ENCODE results near the gene WNT6. TPM values are rescaled to one million over a fixed set of nuclear protein-coding genes. Genes with fewer than 3 reads are reported as not detected.

The WNT6 gene
- total RNA-seq, 1 donor from 2014 or later, result 0.89 TPM

DNA sequence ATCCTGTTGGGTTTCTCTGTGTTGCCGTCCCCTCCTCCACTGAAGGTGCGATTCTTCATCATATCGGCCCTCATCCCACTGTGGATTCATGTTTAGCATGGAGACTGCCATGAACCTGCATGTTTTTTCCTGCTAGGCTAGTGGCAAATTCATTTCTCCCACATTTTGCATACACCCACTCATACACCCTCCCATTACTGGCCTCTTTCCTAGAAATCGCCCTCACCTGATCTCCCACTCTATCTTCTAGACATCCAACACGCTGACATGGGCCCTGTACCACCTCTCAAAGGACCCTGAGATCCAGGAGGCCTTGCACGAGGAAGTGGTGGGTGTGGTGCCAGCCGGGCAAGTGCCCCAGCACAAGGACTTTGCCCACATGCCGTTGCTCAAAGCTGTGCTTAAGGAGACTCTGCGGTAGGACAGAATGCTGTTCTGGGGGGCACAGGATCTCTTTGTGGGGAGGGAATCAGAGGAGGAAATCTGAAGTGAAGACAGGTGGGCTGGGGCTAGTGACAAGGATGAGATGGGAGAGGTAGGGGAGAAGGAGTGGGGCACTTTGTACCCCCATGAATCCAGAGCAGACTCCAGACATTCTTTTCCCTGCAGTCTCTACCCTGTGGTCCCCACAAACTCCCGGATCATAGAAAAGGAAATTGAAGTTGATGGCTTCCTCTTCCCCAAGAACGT lies 45.7 kb upstream of the WNT6 start:
- Mint-ChIP-seq H3K27me3 (peaks cover 30% of the 10 kb centered on the region), H3K9me3 (no peaks in the 10 kb centered on the region), H3K27ac (no peak overlapping the region), H3K4me1 (no peaks in the 10 kb centered on the region), H3K36me3 (ENCODE audit: low read depth) (no peaks in the 10 kb centered on the region), H3K4me3 (no peak overlapping the region)
- CTCF ChIA-PET, result no interaction called here
- no peak for DNase-seq
- POLR2A ChIA-PET, result no interaction called here
- intact Hi-C loops (cut with micrococcal nuclease), result no loop called here
- ATAC-seq (ENCODE audit: low read depth), result no peak
- TF ChIP-seq, protein P1, sequence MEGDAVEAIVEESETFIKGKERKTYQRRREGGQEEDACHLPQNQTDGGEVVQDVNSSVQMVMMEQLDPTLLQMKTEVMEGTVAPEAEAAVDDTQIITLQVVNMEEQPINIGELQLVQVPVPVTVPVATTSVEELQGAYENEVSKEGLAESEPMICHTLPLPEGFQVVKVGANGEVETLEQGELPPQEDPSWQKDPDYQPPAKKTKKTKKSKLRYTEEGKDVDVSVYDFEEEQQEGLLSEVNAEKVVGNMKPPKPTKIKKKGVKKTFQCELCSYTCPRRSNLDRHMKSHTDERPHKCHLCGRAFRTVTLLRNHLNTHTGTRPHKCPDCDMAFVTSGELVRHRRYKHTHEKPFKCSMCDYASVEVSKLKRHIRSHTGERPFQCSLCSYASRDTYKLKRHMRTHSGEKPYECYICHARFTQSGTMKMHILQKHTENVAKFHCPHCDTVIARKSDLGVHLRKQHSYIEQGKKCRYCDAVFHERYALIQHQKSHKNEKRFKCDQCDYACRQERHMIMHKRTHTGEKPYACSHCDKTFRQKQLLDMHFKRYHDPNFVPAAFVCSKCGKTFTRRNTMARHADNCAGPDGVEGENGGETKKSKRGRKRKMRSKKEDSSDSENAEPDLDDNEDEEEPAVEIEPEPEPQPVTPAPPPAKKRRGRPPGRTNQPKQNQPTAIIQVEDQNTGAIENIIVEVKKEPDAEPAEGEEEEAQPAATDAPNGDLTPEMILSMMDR (IDR thresholded peaks at IDR 0.05), result no peak

DNA sequence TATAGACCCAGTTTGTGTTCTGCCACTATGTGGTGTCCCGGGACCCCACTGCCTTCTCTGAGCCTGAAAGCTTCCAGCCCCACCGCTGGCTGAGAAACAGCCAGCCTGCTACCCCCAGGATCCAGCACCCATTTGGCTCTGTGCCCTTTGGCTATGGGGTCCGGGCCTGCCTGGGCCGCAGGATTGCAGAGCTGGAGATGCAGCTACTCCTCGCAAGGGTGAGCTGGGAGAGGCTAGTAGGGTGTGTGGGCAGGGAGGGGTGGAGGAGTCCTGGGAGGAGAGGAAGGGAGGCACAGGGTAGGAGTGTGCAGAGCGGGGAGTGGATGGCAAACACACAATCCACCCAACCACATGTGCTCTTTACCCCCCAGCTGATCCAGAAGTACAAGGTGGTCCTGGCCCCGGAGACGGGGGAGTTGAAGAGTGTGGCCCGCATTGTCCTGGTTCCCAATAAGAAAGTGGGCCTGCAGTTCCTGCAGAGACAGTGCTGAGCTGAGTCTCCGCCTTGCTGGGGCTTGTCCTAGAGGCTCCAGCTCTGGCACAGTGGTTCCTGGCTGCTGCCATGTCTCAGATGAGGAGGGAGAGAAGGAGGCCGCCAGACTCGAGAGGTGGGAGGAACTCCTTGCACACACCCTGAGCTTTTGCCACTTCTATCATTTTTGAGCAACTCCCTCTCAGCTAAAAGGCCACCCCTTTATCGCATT lies 44.9 kb upstream of the WNT6 start:
- peaks cover 23% of the 10 kb centered on the region for H3K27me3 Mint-ChIP-seq
- H3K9me3 Mint-ChIP-seq, result no peaks in the 10 kb centered on the region
- no peak overlapping the region for H3K4me3 Mint-ChIP-seq
- ChIA-PET POLR2A (no interaction called here), CTCF (no interaction called here)
- H3K4me1 Mint-ChIP-seq, result no peaks in the 10 kb centered on the region
- TF ChIP-seq, protein P1 (IDR thresholded peaks at IDR 0.05), result no peak
- ATAC-seq (ENCODE audit: low read depth) (no peak), DNase-seq (no peak)
- H3K36me3 Mint-ChIP-seq (ENCODE audit: low read depth), result no peaks in the 10 kb centered on the region
- no peak overlapping the region for H3K27ac Mint-ChIP-seq
- intact Hi-C loops (cut with micrococcal nuclease), result no loop called here

DNA sequence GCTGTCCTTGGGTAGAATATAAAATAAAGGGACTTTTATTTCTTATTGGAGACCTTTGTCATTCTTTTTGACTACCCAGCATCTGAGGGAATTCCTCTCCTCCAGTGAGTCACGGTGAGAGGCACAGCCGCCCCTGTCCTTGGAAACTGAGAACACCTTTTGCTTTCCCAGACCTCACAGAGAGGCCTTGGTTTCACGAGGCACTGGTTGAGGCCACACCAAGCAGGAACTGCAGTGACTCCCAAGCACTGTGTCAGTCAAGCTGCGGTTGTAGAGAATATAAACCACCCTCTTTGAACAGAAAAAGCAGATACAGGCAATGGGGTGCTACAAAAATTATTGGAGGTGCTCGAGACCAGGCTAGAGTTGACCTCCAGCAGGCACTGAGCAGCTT lies 44.4 kb upstream of the WNT6 start:
- POLR2A ChIA-PET, result no interaction called here
- intact Hi-C loops (cut with micrococcal nuclease), result no loop called here

DNA sequence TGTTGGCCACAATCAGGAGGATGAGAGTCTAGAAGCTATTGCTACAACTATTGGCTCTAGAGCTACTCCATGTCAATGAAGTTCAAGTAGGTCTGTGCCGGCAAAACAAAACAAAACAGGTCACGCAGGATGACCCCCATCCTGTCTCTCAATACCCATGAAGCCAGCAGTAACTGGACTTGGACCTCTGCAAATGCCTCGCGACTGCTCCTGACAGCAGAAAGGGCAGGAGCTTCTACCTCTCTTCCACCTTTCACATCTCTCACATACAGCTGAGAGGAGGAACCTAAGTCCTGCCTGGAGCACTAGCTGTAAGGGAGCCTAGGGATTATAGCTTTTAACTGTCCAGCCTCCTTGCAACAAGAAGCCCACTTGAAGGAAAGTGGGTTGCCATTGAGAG lies 44.0 kb upstream of the WNT6 start:
- Mint-ChIP-seq H3K4me1 (no peaks in the 10 kb centered on the region), H3K27me3 (peaks cover 25% of the 10 kb centered on the region), H3K9me3 (no peaks in the 10 kb centered on the region), H3K27ac (no peak overlapping the region), H3K36me3 (ENCODE audit: low read depth) (no peaks in the 10 kb centered on the region), H3K4me3 (no peak overlapping the region)
- TF ChIP-seq, protein P1 (IDR thresholded peaks at IDR 0.05), result no peak
- ATAC-seq (ENCODE audit: low read depth) (no peak), DNase-seq (no peak)
- intact Hi-C loops (cut with micrococcal nuclease), result no loop called here
- ChIA-PET POLR2A (no interaction called here), CTCF (no interaction called here)

More for the DNA sequence above, 44.4 kb upstream of the WNT6 start:
- H3K27ac Mint-ChIP-seq, result no peak overlapping the region
- no peaks in the 10 kb centered on the region for H3K36me3 Mint-ChIP-seq (ENCODE audit: low read depth)
- TF ChIP-seq, protein P1 (IDR thresholded peaks at IDR 0.05), result no peak
- H3K27me3 Mint-ChIP-seq, result peaks cover 23% of the 10 kb centered on the region
- H3K4me3 Mint-ChIP-seq, result no peak overlapping the region
- no peaks in the 10 kb centered on the region for H3K9me3 Mint-ChIP-seq
- DNase-seq (no peak), ATAC-seq (ENCODE audit: low read depth) (no peak)
- CTCF ChIA-PET, result no interaction called here
- no peaks in the 10 kb centered on the region for H3K4me1 Mint-ChIP-seq

DNA sequence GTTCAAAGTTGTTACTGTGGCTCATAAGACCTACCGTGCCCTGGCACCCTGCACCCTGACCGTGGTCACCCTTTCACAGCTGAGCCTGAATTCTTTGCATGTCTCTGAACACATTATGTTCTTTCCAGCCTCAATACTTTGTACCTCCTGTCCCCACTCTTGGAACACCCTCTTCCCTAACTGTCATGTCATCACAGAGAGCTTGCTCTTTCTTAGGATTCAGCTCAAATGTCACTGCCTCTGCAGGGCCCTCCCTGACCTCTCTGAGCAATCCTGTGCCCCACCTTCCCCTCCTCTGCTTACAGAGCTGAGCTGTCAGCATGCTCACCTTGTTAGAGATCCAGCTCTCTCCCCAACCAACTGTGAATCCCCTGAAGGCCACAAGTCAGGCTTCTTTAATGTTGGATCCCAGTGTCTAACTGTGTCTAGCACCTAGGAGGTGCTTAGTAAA lies 43.0 kb upstream of the WNT6 start:
- ATAC-seq (ENCODE audit: low read depth), result no peak
- Mint-ChIP-seq H3K36me3 (ENCODE audit: low read depth) (no peaks in the 10 kb centered on the region), H3K9me3 (no peaks in the 10 kb centered on the region), H3K4me1 (no peaks in the 10 kb centered on the region), H3K4me3 (no peak overlapping the region), H3K27ac (no peak overlapping the region), H3K27me3 (peaks cover 25% of the 10 kb centered on the region)
- intact Hi-C loops (cut with micrococcal nuclease), result no loop called here
- ChIA-PET POLR2A (no interaction called here), CTCF (no interaction called here)
- TF ChIP-seq, protein P1 (IDR thresholded peaks at IDR 0.05), result no peak
- DNase-seq, result no peak
